Activated CD4-positive, CD25-positive, alpha-beta regulatory T cell treated with anti-CD3 and anti-CD28 coated beads, Interleukin-2, amount 50 U/mL, for 24 hours (primary cell): Measurements from ENCODE around the gene SLC7A1.

Experiments used
- ATAC-seq, 2 donors: fragments of 150-1000 bp; cut with Tn5 transposase; one replicate each; pipeline ENCODE4 v1.10.0; 2021; ENCODE audit warnings: mild to moderate bottlenecking in 1 of 2, moderate library complexity in 1 of 2

Gene SLC7A1

DNA sequence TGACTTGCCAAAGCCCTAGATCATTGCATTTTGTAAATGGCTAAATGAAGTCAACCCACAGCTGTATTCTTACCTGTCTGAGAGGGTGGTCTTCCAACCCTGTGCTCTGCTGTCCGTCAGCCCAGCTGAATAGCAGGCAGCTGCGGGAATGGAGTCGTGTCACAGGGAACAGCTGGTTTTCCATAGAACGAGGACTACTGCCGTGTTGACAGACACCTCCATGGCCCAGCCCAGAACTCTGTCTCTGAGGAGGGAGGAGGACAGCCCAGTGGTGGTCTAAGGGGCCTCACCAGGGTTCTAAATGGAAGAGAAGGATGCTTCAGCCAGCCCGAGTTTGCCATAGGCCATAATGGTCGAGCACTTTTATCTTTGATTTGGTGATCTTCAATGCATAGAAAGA, 110.7 kb downstream of the SLC7A1 start:
- ATAC-seq: no peak

DNA sequence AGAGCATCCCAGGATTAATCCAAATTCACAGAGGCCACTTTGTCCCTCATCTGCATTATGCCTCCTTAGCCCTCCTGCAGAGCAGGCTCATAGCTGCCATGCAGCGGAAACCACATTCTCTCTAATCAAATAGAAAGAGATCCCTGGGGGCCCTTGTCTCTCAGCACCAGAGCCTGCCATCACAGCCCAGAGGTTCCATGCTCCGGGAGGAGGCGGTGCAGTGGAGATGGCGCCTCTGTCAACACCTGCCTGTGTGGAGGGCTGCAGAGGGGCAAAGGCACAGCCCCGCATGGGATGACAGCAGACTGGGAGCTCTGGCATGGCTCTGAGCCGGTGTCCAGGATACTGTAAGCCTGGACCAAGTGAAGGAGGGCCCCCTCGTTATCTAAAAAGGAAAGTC, 111.3 kb downstream of the SLC7A1 start:
- no peak for ATAC-seq

DNA sequence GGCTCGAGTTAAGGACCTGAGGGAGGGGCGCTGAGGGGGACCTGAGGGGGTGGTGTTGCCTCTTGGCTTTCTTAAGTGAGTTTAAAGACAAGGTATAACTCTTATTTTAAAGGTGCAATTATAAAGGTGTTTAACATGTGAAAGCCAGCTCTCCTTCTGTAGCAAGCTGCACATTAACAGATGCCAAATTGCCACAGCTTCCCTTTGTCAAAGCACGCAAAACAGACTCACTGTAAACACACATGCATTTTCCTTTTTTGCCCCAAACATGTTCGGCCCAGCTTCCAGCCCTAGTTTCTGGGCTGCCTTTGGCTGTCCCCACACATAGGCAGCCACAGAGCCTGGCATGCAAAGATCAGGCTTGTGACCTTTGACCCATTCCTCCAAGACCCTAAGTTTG, 111.9 kb downstream of the SLC7A1 start:
- no peak for ATAC-seq

DNA sequence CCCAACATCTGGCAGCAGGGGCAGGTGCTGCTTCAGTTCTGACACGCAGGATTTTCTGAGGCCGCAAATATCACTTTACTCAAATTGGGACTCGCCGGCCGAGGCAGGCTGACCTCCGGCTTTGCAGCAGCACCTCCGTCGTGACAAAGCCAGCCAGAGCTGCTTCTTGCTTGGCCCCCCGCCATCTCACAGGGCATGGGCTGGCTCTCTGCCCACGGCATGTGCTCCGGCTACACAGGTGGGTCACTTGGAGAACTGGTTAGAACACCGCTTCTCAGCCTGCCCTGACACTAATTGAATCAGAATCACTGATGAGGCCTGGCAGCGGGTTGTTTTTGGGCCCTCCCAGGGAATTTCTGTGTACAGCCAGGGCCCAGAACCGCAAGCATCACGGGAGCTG, 112.3 kb downstream of the SLC7A1 start:
- ATAC-seq: no peak

DNA sequence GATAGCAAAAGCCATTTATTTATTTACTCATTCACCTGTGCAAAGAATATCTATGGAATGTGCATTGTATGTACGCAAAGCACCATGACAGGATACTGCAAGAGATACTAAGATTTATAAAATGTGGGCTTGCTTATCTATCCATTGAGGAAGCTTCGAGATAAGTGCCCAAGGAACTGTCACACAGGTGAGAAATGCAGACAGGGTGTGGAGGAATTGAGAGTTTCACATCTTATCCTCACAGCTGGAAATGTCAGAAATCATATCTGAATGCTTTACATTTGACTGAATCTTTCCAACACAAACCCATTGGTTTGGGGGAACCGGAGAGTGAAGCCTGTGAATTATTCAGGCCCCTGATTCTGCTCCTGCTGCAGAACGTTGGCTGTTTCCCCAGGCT, 113.0 kb downstream of the SLC7A1 start:
- no peak for ATAC-seq

DNA sequence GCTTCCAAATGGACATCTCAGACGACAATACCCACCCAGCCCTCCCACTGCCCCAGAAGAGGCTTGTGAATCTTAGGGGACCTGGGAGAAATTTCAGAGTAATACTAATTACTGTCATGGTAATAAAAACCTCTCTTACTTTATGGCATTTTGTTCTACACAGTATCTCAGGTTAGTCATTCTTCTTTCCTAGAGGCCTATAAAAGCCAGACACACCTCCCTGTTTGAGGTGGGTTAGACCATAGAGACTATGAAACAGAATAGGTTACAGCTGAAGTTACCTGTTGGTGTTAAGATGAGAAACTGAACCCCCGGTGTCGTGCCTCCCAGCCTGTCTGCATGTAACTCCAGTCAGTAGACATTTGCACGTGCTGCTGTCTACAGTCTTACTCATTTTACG, 113.9 kb downstream of the SLC7A1 start:
- no peak for ATAC-seq

DNA sequence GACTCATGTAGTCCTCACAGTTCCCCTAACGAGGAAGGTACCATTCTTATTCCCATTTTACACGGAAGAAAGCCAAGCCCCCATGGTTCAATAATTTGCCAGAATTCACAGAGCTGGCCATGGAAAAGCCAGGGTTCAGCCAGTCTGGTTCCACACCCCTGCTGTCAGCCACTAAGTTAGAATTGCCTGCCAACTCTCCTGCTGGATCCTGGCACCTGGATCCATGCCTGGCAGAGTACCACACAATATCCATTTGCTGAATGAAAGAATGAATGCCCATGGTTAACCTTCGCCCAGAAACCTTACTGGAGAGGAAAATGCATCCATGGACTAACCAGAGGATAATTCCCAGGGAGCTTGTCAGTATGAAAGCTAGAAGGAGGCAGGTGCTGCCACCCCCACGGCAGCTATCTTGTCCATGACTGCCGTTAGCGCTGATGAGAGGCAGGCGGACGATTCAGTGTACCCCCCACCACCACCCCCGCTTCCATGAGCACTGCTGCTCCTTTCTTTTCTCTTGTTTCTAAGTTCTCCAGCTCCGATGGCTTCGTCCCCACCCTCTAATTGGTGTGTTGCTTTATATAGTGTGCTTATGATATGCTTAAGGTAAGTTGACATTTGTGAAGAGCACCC, 114.5 kb downstream of the SLC7A1 start:
- no peak for ATAC-seq

DNA sequence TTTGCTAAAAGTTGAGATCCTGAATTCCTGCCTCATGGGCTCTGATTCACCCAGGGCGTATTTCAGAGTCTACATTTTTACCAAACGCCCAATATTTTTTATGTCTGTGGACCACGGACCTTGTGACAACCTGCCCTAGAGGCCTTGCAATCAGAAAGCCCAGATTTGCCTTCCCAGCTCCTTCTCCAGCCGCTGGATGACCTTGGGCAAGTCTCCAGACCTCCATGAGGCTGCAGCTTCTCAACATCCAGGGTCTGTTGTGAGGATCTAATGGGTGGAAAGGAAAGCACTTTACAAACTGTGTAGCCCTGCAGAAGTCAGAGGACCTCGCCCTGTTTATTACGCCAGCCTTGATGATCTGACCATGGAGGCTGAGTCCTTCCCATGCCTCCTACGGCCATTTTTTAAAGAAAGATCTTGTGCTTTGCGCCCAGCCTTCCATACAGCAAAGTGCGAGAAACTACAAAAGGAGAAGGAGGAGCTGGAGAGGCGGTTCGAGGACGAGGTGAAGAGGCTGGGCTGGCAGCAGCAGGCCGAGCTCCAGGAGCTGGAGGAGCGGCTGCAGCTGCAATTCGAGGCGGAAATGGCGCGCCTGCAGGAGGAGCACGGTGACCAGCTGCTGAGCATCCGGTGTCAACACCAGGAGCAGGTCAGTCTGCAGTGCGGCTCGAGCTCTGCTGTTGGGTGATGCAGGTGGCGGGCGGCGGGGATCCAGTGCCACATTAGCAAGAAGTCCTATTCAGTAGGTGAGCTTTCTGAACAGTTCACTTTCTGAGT, 115.6 kb downstream of the SLC7A1 start:
- ATAC-seq: no peak

DNA sequence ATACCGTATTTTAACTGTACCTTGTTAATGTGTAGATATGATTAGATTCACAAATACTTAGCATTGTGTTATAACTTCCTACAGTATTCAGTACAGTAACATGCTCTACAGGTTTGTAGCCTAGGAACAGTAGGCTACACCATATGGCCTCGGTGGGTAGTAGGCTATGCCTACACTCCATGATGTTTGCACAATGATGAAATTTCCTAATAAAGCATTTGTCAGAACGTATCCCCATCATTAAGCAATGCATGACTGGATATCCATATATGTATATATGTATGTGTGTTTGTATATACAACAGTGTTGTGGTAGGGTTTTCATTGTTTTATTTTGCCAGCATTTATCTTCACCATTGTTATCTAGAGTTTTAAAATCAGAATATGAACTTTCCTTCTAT, 119.4 kb downstream of the SLC7A1 start:
- ATAC-seq: no peak

DNA sequence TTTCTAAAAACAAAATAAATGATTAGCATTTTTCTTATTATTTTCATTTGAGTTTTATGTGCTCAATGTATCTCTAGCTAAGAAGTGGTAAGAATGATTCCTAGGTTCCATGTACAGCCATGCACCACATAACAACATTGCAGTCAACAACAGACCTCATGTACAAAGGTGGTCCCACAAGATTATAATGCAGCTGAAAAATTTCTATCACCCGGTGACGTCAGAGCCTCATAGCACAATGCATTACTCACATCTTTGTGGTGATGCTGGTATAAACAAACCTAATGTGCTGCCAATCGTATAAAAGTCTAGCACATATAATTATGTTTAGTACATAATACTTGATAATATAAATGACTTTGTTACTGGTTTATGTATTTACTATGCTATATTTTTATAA, 120.5 kb downstream of the SLC7A1 start:
- no peak for ATAC-seq

DNA sequence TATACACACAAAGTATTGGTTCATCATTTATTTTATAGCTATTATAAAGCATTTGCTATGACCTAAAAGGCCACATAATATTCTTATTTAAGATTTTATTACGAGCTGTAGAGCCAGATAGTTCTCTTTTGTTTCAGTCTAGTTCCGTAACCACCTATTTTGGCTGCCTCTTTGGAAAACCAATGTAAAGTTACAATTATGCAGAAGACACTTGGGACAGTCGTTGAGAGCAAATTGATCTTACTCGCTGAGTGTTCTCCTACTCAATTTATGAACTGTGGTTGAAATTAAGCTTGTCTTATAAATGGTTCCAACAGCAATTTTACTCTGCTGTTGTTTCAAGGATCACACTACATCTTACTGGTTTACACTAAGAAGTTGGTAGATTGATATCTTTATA, 122.3 kb downstream of the SLC7A1 start:
- no peak for ATAC-seq

DNA sequence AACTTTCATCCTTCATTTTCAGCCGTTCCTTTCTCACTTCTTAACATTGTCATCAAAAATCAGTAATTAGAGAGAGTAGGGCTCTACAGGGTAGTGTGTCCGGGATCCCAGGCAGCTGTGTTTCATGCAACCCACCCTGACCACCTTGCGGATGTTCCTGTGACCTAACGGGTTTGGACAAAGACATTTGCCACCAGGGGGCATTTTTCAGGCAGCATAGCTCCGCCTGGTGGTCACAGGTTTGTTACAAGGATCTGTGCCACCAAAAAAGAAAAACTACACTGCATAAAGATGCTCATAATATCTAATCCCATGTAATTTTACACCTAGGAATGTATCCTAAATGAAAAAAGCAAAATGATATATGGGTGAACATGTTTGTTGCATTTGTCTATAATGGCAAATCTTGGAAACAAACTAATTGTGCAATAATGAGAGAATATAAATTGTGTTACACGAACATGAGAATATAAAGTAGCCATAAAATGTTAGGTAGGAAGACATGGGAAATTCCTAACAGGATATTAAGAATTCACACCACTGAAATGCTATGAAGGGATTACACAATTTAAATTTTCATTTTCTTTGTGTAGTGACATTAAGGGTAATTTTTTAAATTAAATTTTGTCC, 123.0 kb downstream of the SLC7A1 start:
- no peak for ATAC-seq

DNA sequence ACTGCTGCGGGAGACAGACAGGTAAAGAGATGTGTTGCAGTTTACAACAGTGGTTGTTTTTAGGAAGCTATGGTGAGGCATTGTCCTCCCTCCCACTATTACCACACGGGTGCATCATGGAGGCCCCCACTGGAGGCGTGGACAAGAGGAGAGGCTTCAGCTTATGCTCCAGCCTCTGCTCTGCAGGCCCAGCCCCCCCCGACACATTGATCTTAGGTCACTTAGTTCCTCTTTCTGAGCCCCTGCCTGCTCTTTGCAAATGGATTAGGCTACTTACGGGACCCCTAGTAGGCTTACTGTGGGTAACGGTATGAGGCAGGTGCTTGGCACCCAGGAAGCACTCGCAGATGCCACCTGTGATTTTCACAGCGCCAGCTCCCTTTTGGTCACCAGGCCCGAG, 123.9 kb downstream of the SLC7A1 start:
- ATAC-seq: no peak

DNA sequence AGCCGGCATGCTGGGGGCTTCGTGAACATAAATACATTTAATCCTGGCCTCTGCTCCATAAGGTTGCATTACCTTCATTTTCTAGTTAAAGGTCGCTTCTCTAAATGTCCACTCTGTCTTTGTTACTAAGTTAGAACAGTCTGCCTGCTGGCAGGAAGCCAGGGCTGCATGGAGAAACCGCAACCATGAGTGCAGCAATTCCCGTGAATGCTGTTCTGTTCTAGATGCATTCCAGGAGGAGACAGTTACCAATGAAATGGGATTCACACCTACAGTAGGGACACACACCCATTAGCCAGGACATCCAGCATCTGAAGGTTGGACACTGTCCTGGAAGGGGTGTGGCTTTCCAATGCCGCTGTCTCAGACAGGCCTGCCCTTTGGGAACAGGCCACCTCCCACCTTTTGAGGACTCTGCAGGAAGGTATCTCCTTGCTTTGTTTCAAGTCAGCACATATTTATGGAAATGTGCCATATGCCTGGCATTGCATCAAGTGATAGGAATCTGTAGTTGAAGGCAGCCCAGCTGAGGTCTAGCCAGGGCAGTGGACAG, 129.7 kb downstream of the SLC7A1 start:
- ATAC-seq: no peak

DNA sequence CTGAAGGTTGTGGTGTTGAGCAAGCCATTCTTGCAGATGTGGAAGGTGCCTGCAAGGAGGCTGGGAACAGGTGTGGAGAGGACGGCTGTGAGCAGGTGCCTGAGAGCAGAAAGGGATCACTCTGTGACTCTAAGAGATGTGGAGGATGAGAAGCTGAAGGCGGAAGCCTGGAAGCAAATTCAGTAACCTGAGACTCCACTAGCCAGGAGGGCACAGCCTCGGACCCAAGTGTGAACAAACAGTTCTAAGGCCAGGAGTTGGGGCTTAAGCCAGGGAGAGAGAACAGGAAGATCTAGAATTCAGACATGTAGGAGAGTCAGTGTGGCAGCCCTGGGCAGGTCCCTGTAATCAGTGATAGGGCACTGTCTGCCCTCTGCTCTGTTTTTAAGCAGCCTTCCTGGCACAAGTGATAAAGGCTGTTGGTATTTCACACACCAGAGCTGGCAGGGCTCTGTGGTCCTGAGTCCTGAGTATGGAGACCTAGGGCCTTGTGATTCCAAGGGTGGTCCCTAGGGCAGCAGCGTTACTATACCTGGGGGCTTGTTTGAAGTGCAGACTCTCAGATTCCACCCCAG, 131.3 kb downstream of the SLC7A1 start:
- no peak for ATAC-seq

DNA sequence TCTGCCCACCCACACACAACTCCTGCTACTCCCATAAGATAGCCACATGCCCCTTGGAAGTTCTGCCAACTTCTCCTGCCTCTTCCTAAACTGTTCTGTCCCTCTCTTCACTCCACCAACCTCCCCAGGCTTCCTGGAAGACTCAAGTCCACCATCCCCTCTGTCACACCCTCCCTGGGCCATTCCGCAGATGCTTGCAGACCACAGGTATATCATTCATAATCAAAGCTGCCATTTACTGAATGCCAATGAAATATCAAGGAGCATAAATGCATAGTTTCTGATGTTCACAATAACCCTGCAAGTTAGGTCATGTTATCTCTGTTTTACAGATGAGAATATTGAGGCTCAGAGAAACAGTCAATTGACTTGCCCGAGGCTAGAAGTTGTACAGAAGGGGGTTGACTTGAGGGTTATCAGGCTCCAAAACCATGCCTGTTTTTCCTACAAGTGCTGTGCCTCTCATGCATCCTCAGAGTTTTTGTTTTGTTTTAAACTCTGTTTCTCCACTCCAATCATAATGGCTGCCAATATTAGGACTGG, 135.6 kb downstream of the SLC7A1 start:
- no peak for ATAC-seq
